Right cardiac atrium (tissue), 5 donors: Measurements from ENCODE around the gene ENOX2. TPM values are rescaled to one million over a fixed set of nuclear protein-coding genes. Genes with fewer than 3 reads are reported as not detected.

ENCODE experiments used
- ATAC-seq, 2 donors: fragments of 200-7000 bp; cut with Tn5 transposase; one replicate each; pipeline versions ENCODE4 v1.8.0 to v1.9.1; 2020; ENCODE audit warnings: moderate library complexity in 2 of 2, mild to moderate bottlenecking in 1 of 2
- DNase-seq, 3 donors: peaks; one replicate each; pipeline ENCODE4 v3.0.0-alpha.2; 2020
- H3K27ac ChIP-seq: one replicate; pipeline ENCODE4 v1.5.1; 2013; ENCODE audit warnings: mild to moderate bottlenecking, low read length, control low read depth, moderate library complexity
- H3K27me3 ChIP-seq: one replicate; pipeline ENCODE4 v1.6.1; 2013; ENCODE audit not compliant: control insufficient read depth, insufficient read depth
- H3K4me1 ChIP-seq: one replicate; pipeline ENCODE4 v1.6.1; 2013; ENCODE audit warnings: low read length; ENCODE audit not compliant: control insufficient read depth, insufficient read depth
- H3K4me3 ChIP-seq: one replicate; pipeline ENCODE4 v1.5.1; 2013; ENCODE audit warnings: low read length, control low read depth
- H3K9me3 ChIP-seq: one replicate; pipeline ENCODE4 v1.6.1; 2013; ENCODE audit warnings: low read length; ENCODE audit not compliant: control insufficient read depth
- WGBS: extraction: QIAGEN DNeasy Blood & Tissue Kit; methylation state at CpG from one replicate; pipeline ENCODE4 v1.1.7; 2013; 5-methylcytosine and 5-hydroxymethylcytosine counted together
- intact Hi-C, 4 donors: fragments of 100-400 bp; cut with DNase I; formaldehyde crosslinking; loops; one replicate each; pipeline versions ENCODE4 v1.11.0 to v1.14.0; 2022 to 2023
- polyA plus RNA-seq: library from polyadenylated mRNA; stranded (reverse); fragments of 200-250 nt; gene quantifications from one replicate; pipeline ENCODE4 v1.2.3, GENCODE V29; 2013
- total RNA-seq, 4 donors: library from RNA; stranded (reverse); fragmentation: NEBNext Ultra II Directional; extraction: Animal tissue kit (Norgen Biotek cat#: 25700); gene quantifications; one replicate each; pipeline ENCODE4 v1.2.1, GENCODE V29; 2021
- donor health status: healthy with polysubstance abuse.
- donor health status: DM: no; HTN: yes; CAD: no.
- donor health status: DM: no; HTN: no; CAD: no.
- donor health status: DM: no; HTN: yes; CAD: no; lungs with severe emphysema.
- donor health status: DM: yes; HTN: yes; CAD: no.

Gene ENOX2
- total and polyA plus RNA-seq, 5 donors = 6.2 to 20.1 (median 17.7) TPM

- ATAC-seq (no peak), DNase-seq (no peak)
- no peaks in the 10 kb centered on the region for H3K4me1 ChIP-seq
- WGBS = 96% methylated on average over 2 of the region's 2 CpGs
- no peak overlapping the region for H3K4me3 ChIP-seq
- no peaks in the 10 kb centered on the region for H3K27me3 ChIP-seq
- intact Hi-C loops = no loop called here
- no peak overlapping the region for H3K27ac ChIP-seq
- no peaks in the 10 kb centered on the region for H3K9me3 ChIP-seq
Observed at GRCh38 chrX:130786030-130786429, 117.0 kb downstream of the ENOX2 start.

DNA sequence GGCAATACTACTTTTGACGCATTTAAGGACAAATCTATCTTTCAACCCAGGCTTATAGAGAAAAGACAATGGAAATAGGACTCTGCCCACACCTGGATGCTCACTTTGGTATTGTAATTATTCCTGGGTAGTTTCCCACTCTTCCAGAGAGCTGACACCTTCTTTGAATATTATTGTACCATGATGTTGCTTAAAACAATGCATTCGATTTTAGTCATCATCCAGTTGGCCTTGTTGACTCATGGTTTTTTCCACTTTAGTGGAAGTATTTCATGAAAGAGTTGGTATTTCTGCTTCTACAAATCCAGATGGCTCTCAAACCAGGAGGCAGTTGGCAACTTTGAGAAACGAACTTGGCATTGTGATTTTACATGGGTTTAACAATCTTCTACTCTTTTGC is 124.2 kb downstream of the ENOX2 start:
- intact Hi-C loops = no loop called here
- 94% methylated on average over 3 of the region's 3 CpGs for WGBS
- no peak for ATAC-seq

DNA sequence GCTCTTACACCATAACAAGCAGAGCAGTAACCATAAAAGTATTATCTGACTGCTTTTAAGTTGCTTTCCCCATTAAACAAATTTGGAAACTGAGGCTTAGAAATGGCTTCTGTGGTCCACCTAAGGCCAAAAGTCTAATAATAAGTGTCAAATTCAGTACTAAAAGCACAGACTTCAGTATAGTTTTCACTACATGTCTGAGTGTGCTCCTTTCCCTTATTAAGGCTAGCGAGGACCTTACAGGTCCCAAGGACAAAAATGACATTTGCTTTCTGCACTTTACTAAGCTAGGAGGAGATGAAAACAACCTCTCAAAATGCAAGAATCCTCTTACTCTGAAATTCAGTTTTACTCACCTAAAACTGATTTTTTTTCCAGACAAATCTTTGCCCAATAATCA is 127.2 kb downstream of the ENOX2 start:
- no peaks in the 10 kb centered on the region for H3K9me3 ChIP-seq
- no peak overlapping the region for H3K27ac ChIP-seq
- H3K4me3 ChIP-seq = no peak overlapping the region
- intact Hi-C loops = no loop called here
- no peaks in the 10 kb centered on the region for H3K27me3 ChIP-seq
- ATAC-seq = no peak
- DNase-seq = no peak
- 97% methylated on average over 1 of the region's 1 CpG for WGBS
- peaks cover 2% of the 10 kb centered on the region for H3K4me1 ChIP-seq

More for the DNA sequence above, 124.2 kb downstream of the ENOX2 start:
- no peaks in the 10 kb centered on the region for H3K9me3 ChIP-seq
- no peaks in the 10 kb centered on the region for H3K27me3 ChIP-seq
- no peak for DNase-seq
- H3K4me1 ChIP-seq = no peaks in the 10 kb centered on the region
- no peak overlapping the region for H3K27ac ChIP-seq
- H3K4me3 ChIP-seq = no peak overlapping the region

DNA sequence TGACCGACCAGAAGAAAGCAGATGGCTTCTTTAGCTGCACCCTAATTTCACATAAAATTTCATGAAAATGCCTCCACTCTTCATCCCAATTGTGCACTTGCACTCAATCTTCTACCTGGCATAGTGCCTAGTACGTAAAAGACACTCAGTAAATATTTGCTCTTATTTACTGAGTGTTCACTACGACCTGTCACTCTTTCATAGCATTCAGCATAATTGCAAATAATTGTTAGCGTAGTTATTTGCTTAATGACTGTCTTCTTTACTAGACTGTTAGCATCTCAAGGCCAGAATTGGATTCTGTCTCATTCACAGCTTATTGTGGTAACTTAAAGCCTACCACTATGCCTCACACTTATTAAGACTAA is 130.2 kb downstream of the ENOX2 start:
- no peak overlapping the region for H3K4me3 ChIP-seq
- H3K4me1 ChIP-seq = peaks cover 2% of the 10 kb centered on the region
- WGBS = 81% methylated on average over 4 of the region's 4 CpGs
- no peaks in the 10 kb centered on the region for H3K27me3 ChIP-seq
- H3K27ac ChIP-seq = no peak overlapping the region
- DNase-seq = no peak
- ATAC-seq = no peak
- H3K9me3 ChIP-seq = no peaks in the 10 kb centered on the region
- intact Hi-C loops = no loop called here

- no peak overlapping the region for H3K4me3 ChIP-seq
- 60% methylated on average over 4 of the region's 4 CpGs for WGBS
- DNase-seq (no peak), ATAC-seq (no peak)
- no peaks in the 10 kb centered on the region for H3K9me3 ChIP-seq
- H3K27ac ChIP-seq = no peak overlapping the region
- H3K27me3 ChIP-seq = no peaks in the 10 kb centered on the region
- intact Hi-C loops = no loop called here
- peaks cover 2% of the 10 kb centered on the region for H3K4me1 ChIP-seq
Observed at GRCh38 chrX:130772105-130772775, 130.8 kb downstream of the ENOX2 start.

DNA sequence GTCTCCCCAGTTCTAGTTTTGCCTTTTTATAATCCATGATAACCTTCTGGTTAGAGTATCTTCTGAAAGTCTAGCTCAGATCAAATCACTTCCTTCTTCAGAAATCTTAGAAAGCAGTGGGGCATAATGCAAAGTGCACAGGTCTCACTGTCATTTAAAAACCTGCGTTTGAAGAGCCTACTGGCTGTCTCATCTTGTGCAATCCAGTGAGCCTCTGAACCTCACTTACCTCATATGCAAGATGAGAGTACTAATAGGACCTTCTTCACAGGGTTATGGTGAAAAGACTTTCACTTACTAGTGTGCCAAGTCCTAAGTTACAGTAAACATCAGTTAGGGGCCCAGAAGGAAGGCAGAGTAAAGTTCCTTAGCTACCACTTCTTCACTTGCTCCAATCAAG is 131.4 kb downstream of the ENOX2 start:
- DNase-seq (no peak), ATAC-seq (no peak)
- 68% methylated on average over 1 of the region's 1 CpG for WGBS
- H3K4me3 ChIP-seq = no peak overlapping the region
- intact Hi-C loops = no loop called here
- no peaks in the 10 kb centered on the region for H3K9me3 ChIP-seq
- H3K4me1 ChIP-seq = peaks cover 2% of the 10 kb centered on the region
- no peak overlapping the region for H3K27ac ChIP-seq
- no peaks in the 10 kb centered on the region for H3K27me3 ChIP-seq

GRCh38 chrX:130771230-130771629 is 131.8 kb downstream of the ENOX2 start:
- H3K4me1 ChIP-seq = peaks cover 2% of the 10 kb centered on the region
- DNase-seq = no peak
- intact Hi-C loops = no loop called here
- H3K27ac ChIP-seq = no peak overlapping the region
- WGBS = 93% methylated on average over 2 of the region's 2 CpGs
- H3K9me3 ChIP-seq = no peaks in the 10 kb centered on the region
- H3K27me3 ChIP-seq = no peaks in the 10 kb centered on the region
- no peak overlapping the region for H3K4me3 ChIP-seq
- no peak for ATAC-seq

GRCh38 chrX:130770615-130771014 is 132.4 kb downstream of the ENOX2 start:
- H3K4me3 ChIP-seq = no peak overlapping the region
- ATAC-seq = no peak
- 51% methylated on average over 3 of the region's 3 CpGs for WGBS
- peaks cover 2% of the 10 kb centered on the region for H3K4me1 ChIP-seq
- H3K27me3 ChIP-seq = no peaks in the 10 kb centered on the region
- H3K9me3 ChIP-seq = no peaks in the 10 kb centered on the region
- no peak for DNase-seq
- intact Hi-C loops = no loop called here
- no peak overlapping the region for H3K27ac ChIP-seq

DNA sequence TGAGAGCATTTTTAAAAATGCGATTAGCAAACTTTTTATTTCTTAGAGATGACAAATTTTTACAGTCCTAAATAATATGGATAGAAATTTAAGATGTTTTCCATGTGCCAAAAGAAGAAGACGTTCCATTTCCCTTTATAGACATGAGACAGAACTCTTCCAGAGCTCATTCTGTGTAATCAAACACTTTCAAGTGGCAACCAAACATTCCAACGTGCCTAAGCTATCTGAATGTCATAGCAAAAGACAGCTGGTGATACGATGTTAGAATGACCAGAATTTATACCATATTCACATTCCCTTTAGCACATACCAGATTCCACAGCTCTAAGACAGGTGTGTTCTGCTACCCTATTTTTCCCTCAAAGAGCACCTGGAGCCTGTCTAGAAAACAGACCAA is 133.2 kb downstream of the ENOX2 start:
- no peak for DNase-seq
- 50% methylated on average over 4 of the region's 4 CpGs for WGBS
- intact Hi-C loops = no loop called here

GRCh38 chrX:130758072-130758471 is 144.9 kb downstream of the ENOX2 start:
- ATAC-seq (no peak), DNase-seq (no peak)
- intact Hi-C loops = no loop called here
- Histone ChIP-seq H3K4me3 (no peak overlapping the region), H3K27ac (no peak overlapping the region), H3K9me3 (no peaks in the 10 kb centered on the region), H3K27me3 (no peaks in the 10 kb centered on the region), H3K4me1 (no peaks in the 10 kb centered on the region)
- WGBS = 98% methylated on average over 1 of the region's 1 CpG

More for the DNA sequence above, 133.2 kb downstream of the ENOX2 start:
- Histone ChIP-seq H3K4me3 (no peak overlapping the region), H3K9me3 (no peaks in the 10 kb centered on the region), H3K4me1 (peaks cover 2% of the 10 kb centered on the region), H3K27me3 (no peaks in the 10 kb centered on the region), H3K27ac (no peak overlapping the region)
- no peak for ATAC-seq

- no peak for ATAC-seq
- no peaks in the 10 kb centered on the region for H3K9me3 ChIP-seq
- H3K4me1 ChIP-seq = no peaks in the 10 kb centered on the region
- 62% methylated on average over 4 of the region's 4 CpGs for WGBS
- DNase-seq = no peak
- H3K27me3 ChIP-seq = no peaks in the 10 kb centered on the region
- intact Hi-C loops = no loop called here
- H3K27ac ChIP-seq = no peak overlapping the region
- no peak overlapping the region for H3K4me3 ChIP-seq
Observed at GRCh38 chrX:130756233-130756632, 146.8 kb downstream of the ENOX2 start.

DNA sequence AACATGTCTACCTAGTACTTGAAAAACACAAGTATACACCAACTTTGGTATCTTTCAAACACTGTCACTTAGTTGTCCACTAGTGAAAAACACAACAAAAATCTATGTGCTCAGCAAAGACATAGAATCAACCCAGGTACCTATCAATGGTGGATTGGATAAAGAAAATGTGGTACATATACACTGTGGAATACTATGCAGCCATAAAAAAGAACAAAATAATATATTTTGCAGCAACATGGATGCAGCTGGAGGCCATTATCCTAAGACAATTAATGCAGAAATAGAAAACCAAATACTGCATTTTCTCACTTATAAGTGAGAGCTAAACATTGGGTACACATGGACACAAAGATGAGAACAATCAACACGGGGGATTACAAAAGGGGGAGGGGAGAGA is 148.7 kb downstream of the ENOX2 start:
- DNase-seq (no peak), ATAC-seq (no peak)
- Histone ChIP-seq H3K4me3 (no peak overlapping the region), H3K4me1 (no peaks in the 10 kb centered on the region), H3K27ac (no peak overlapping the region), H3K27me3 (no peaks in the 10 kb centered on the region), H3K9me3 (no peaks in the 10 kb centered on the region)
- intact Hi-C loops = no loop called here
- WGBS = 96% methylated on average over 1 of the region's 1 CpG
